H9 (cell line): ENCODE measurements around the gene AIG1. TPM values are rescaled to one million over a fixed set of nuclear protein-coding genes. Genes with fewer than 3 reads are reported as not detected.

ENCODE experiments used
- DNase-seq: peaks from one replicate; pipeline ENCODE4 v3.0.0-alpha.2; 2017
- H2AFZ ChIP-seq: one replicate; pipeline ENCODE4 v1.6.1; 2013; ENCODE audit warnings: mild to moderate bottlenecking, low read length, control low read depth, moderate library complexity
- H2AK5ac ChIP-seq: 2 replicates; pipeline ENCODE4 v1.6.1; 2013; ENCODE audit warnings: low read length, control low read depth, mixed read lengths; ENCODE audit not compliant: insufficient read length
- H2BK120ac ChIP-seq: one replicate; pipeline ENCODE4 v1.6.1; 2013; ENCODE audit warnings: low read depth, mild to moderate bottlenecking, low read length, control low read depth, inconsistent platforms; ENCODE audit not compliant: poor library complexity, severe bottlenecking
- H2BK12ac ChIP-seq: 2 replicates; pipeline ENCODE4 v1.6.1; 2013; ENCODE audit warnings: low read length, control low read depth, mixed read lengths, low read depth; ENCODE audit not compliant: insufficient read length
- H2BK15ac ChIP-seq: 2 replicates; pipeline ENCODE4 v1.6.1; 2013; ENCODE audit warnings: low read depth, low read length, control low read depth
- H2BK20ac ChIP-seq: one replicate; pipeline ENCODE4 v1.6.1; 2013; ENCODE audit warnings: low read depth, mild to moderate bottlenecking, low read length, control low read depth, inconsistent platforms; ENCODE audit not compliant: poor library complexity, severe bottlenecking
- H2BK5ac ChIP-seq: 2 replicates; pipeline ENCODE4 v1.6.1; 2013; ENCODE audit warnings: low read length, control low read depth, mixed read lengths; ENCODE audit not compliant: insufficient read length
- H3K14ac ChIP-seq: 2 replicates; pipeline ENCODE4 v1.6.1; 2013; ENCODE audit warnings: low read length, control low read depth; ENCODE audit not compliant: insufficient read depth
- H3K18ac ChIP-seq: 2 replicates; pipeline ENCODE4 v1.6.1; 2013; ENCODE audit warnings: low read depth, mild to moderate bottlenecking, mixed read lengths, low read length, control low read depth; ENCODE audit not compliant: insufficient read length
- H3K23ac ChIP-seq: 2 replicates; pipeline ENCODE4 v1.6.1; 2013; ENCODE audit warnings: low read length, control low read depth, mixed read lengths, low read depth; ENCODE audit not compliant: insufficient read length
- H3K23me2 ChIP-seq: 2 replicates; pipeline ENCODE4 v1.6.1; 2013; ENCODE audit warnings: low read depth, mild to moderate bottlenecking, mixed read lengths, low read length, control low read depth; ENCODE audit not compliant: insufficient read length, poor library complexity, severe bottlenecking
- H3K27ac ChIP-seq: 2 replicates; pipeline ENCODE4 v1.5.1; 2013; ENCODE audit warnings: low read length, control low read depth, mixed read lengths, low read depth; ENCODE audit not compliant: insufficient read length
- H3K27me3 ChIP-seq: 2 replicates; pipeline ENCODE4 v1.6.1; 2013; ENCODE audit warnings: low read length, control low read depth, inconsistent platforms; ENCODE audit not compliant: insufficient read depth
- H3K4ac ChIP-seq: 2 replicates; pipeline ENCODE4 v1.6.1; 2013; ENCODE audit warnings: low read depth, mild to moderate bottlenecking, control low read depth, inconsistent platforms, low read length, moderate library complexity
- H3K4me1 ChIP-seq: 2 replicates; pipeline ENCODE4 v1.6.1; 2013; ENCODE audit warnings: low read length, control low read depth, inconsistent platforms; ENCODE audit not compliant: insufficient read depth
- H3K4me2 ChIP-seq: 2 replicates; pipeline ENCODE4 v1.6.1; 2013; ENCODE audit warnings: low read length, control low read depth, mixed read lengths; ENCODE audit not compliant: insufficient read length, insufficient read depth
- H3K56ac ChIP-seq: 2 replicates; pipeline ENCODE4 v1.6.1; 2013; ENCODE audit warnings: low read depth, mild to moderate bottlenecking, mixed read lengths, low read length, control low read depth; ENCODE audit not compliant: insufficient read length
- H3K79me1 ChIP-seq: 2 replicates; pipeline ENCODE4 v1.6.1; 2013; ENCODE audit warnings: low read depth, mild to moderate bottlenecking, moderate library complexity, low read length, control low read depth, inconsistent platforms; ENCODE audit not compliant: insufficient read depth, poor library complexity, severe bottlenecking
- H3K79me2 ChIP-seq: 2 replicates; pipeline ENCODE4 v1.6.1; 2013; ENCODE audit warnings: low read length, control low read depth, inconsistent platforms; ENCODE audit not compliant: insufficient read depth
- H3K9ac ChIP-seq: 2 replicates; pipeline ENCODE4 v1.6.1; 2013; ENCODE audit warnings: low read length, control low read depth, mixed read lengths; ENCODE audit not compliant: insufficient read length; ENCODE audit errors: extremely low read depth
- H3K9me3 ChIP-seq: one replicate; pipeline ENCODE4 v1.6.1; 2013; ENCODE audit warnings: low read depth, low read length, inconsistent platforms; ENCODE audit not compliant: control insufficient read depth
- H3T11ph ChIP-seq: one replicate; pipeline ENCODE4 v1.6.1; 2013; ENCODE audit warnings: mild to moderate bottlenecking, low read length, control low read depth, inconsistent platforms
- H4K20me1 ChIP-seq: one replicate; pipeline ENCODE4 v1.6.1; 2013; ENCODE audit not compliant: control insufficient read depth, insufficient read length, insufficient read depth
- H4K5ac ChIP-seq: 2 replicates; pipeline ENCODE4 v1.6.1; 2013; ENCODE audit warnings: low read depth, mild to moderate bottlenecking, mixed read lengths, low read length, control low read depth; ENCODE audit not compliant: insufficient read length
- H4K8ac ChIP-seq: replicated peaks from 2 replicates; pipeline ENCODE4 v1.6.1; 2013; ENCODE audit warnings: low read length, control low read depth, mixed read lengths, low read depth; ENCODE audit not compliant: insufficient read length
- H4K91ac ChIP-seq: 2 replicates; pipeline ENCODE4 v1.6.1; 2013; ENCODE audit warnings: low read depth, mild to moderate bottlenecking, moderate library complexity, mixed read lengths, low read length, control low read depth; ENCODE audit not compliant: insufficient read length
- H3K27ac Mint-ChIP-seq, 3 experiments: 2 replicates in 2 of 3; 3 replicates in 1 of 3; pipeline ENCODE4 v1.8.0; 2020 to 2021; ENCODE audit warnings: mixed read lengths in 3 of 3, mild to moderate bottlenecking in 1 of 3, moderate library complexity in 1 of 3
- H3K27me3 Mint-ChIP-seq: 2 replicates; pipeline ENCODE4 v1.8.0; 2021; ENCODE audit warnings: low read depth, mild to moderate bottlenecking, moderate library complexity, mixed read lengths
- H3K36me3 Mint-ChIP-seq, 3 experiments: 2 replicates in 2 of 3; 3 replicates in 1 of 3; pipeline ENCODE4 v1.8.0; 2020 to 2021; ENCODE audit warnings: low read depth in 3 of 3, mixed read lengths in 3 of 3; ENCODE audit not compliant: insufficient read depth in 1 of 3
- H3K4me1 Mint-ChIP-seq, 2 experiments: 2 replicates each; pipeline ENCODE4 v1.8.0; 2020; ENCODE audit warnings: mixed read lengths in 2 of 2
- H3K4me3 Mint-ChIP-seq, 2 experiments: 2 replicates in 1 of 2; 3 replicates in 1 of 2; pipeline ENCODE4 v1.8.0; 2020 to 2021; ENCODE audit warnings: mild to moderate bottlenecking in 2 of 2, mixed read lengths in 2 of 2, moderate library complexity in 1 of 2
- H3K9me3 Mint-ChIP-seq, 2 experiments: 2 replicates in 1 of 2; 3 replicates in 1 of 2; pipeline ENCODE4 v1.8.0; 2020; ENCODE audit warnings: mild to moderate bottlenecking in 2 of 2, mixed read lengths in 2 of 2, moderate library complexity in 1 of 2
- WGBS: extraction: QIAGEN DNeasy Blood & Tissue Kit; methylation state at CpG from one replicate; pipeline ENCODE4 v1.1.7; 2013; ENCODE audit warnings: missing lambda C conversion rate, low lambda C conversion rate, mixed read lengths; ENCODE audit not compliant: insufficient read length; ENCODE audit errors: extremely low coverage; 5-methylcytosine and 5-hydroxymethylcytosine counted together
- total RNA-seq: library from RNA; stranded (reverse); gene quantifications from 2 replicates; pipeline ENCODE4 v1.2.1, GENCODE V29; 2021
- TF ChIP-seq, protein P1 (sequence below): fragments of 200-600 bp; sonication (generic); conservative IDR thresholded peaks from 3 replicates; pipeline ENCODE4 v1.8.0; 2021; ENCODE audit warnings: antibody characterized with exemption, mild to moderate bottlenecking

AIG1 gene
- total RNA-seq, 1 experiment from 2014 or later = 44.6 TPM

DNA sequence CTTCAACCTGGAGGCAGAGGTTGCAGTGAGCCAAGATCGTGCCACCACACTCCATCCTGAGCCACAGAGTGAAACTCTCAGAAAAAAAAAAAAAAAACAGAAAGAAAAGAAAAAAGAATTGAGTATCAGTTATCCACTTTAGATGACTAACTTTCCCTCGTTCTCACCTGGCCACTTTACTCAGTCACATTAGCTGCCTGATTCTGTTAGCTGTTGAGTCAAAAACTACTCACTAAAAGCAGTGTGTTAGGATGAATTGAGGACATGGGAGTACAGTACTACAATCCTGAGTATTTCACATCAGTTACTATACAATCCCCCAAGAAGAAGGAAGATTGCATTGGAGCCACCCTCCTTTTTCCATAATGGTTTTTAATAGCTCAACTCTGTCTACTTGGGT lies 275.2 kb downstream of the AIG1 start:
- Mint-ChIP-seq H3K4me1 (peaks cover 8 to 10% of the 10 kb centered on the region in 2 experiments), H3K27ac (no peak overlapping the region)

More for the DNA sequence above, 275.2 kb downstream of the AIG1 start:
- no peak overlapping the region for H2BK5ac ChIP-seq
- no peaks in the 10 kb centered on the region for H3K4me1 ChIP-seq
- H2BK20ac ChIP-seq = no peak overlapping the region
- no peak overlapping the region for H3T11ph ChIP-seq
- no peak overlapping the region for H2AK5ac ChIP-seq
- H4K20me1 ChIP-seq = no peaks in the 10 kb centered on the region
- no peak overlapping the region for H3K56ac ChIP-seq
- no peaks in the 10 kb centered on the region for H3K79me1 ChIP-seq
- no peak for DNase-seq
- no peak overlapping the region for H4K5ac ChIP-seq
- H3K4me2 ChIP-seq = no peak overlapping the region
- peaks cover 0 to 3% of the 10 kb centered on the region in 2 experiments; a peak in 2 of 5 replicates for H3K9me3 Mint-ChIP-seq
- no peak overlapping the region for H3K4ac ChIP-seq
- no peak overlapping the region for H3K27ac ChIP-seq
- H3K9ac ChIP-seq = no peak overlapping the region
- no peaks in the 10 kb centered on the region for H3K27me3 ChIP-seq
- H4K8ac ChIP-seq = no peak overlapping the region
- whole genome bisulfite sequencing = no CpG with 5 or more reads among the region's 2 CpGs
- H3K27me3 Mint-ChIP-seq = no peaks in the 10 kb centered on the region
- H4K91ac ChIP-seq = no peak overlapping the region
- H3K9me3 ChIP-seq = no peaks in the 10 kb centered on the region
- H2BK15ac ChIP-seq = no peak overlapping the region
- no peak overlapping the region for H2BK12ac ChIP-seq
- H2BK120ac ChIP-seq = no peak overlapping the region
- no peak overlapping the region for H3K4me3 Mint-ChIP-seq
- no peak overlapping the region for H3K23ac ChIP-seq
- no peak overlapping the region for H3K14ac ChIP-seq
- H3K18ac ChIP-seq = no peak overlapping the region
- peaks cover 0 to 6% (median 0%) of the 10 kb centered on the region in 3 experiments; a peak in 1 of 7 replicates for H3K36me3 Mint-ChIP-seq
- no peak overlapping the region for H2AFZ ChIP-seq
- TF ChIP-seq, protein P1, sequence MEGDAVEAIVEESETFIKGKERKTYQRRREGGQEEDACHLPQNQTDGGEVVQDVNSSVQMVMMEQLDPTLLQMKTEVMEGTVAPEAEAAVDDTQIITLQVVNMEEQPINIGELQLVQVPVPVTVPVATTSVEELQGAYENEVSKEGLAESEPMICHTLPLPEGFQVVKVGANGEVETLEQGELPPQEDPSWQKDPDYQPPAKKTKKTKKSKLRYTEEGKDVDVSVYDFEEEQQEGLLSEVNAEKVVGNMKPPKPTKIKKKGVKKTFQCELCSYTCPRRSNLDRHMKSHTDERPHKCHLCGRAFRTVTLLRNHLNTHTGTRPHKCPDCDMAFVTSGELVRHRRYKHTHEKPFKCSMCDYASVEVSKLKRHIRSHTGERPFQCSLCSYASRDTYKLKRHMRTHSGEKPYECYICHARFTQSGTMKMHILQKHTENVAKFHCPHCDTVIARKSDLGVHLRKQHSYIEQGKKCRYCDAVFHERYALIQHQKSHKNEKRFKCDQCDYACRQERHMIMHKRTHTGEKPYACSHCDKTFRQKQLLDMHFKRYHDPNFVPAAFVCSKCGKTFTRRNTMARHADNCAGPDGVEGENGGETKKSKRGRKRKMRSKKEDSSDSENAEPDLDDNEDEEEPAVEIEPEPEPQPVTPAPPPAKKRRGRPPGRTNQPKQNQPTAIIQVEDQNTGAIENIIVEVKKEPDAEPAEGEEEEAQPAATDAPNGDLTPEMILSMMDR = no peak
- no peaks in the 10 kb centered on the region for H3K79me2 ChIP-seq
- H3K23me2 ChIP-seq = no peaks in the 10 kb centered on the region
